GM12878 (cell line): Measurements from ENCODE around the gene ANKS4B. TPM values are rescaled to one million over a fixed set of nuclear protein-coding genes. Genes with fewer than 3 reads are reported as not detected.

Experiments used
- KAT2A ChIP-seq: conservative IDR thresholded peaks from 2 replicates; pipeline ENCODE4 v1.6.1; 2011; ENCODE audit warnings: low read depth, low read length; ENCODE audit not compliant: control insufficient read depth
- SP1 ChIP-seq: IDR thresholded peaks from one replicate; pipeline ENCODE4 v1.6.1; 2011; ENCODE audit warnings: low read depth, low read length
- TCF7 ChIP-seq: IDR thresholded peaks from 2 replicates; pipeline ENCODE4 v1.6.1; 2014; ENCODE audit warnings: antibody characterized with exemption, borderline replicate concordance
- polyA plus RNA-seq, 11 experiments: library from polyadenylated mRNA; depleted of rRNA in 4 of 11; unstranded in 6 of 11; stranded (reverse) in 5 of 11; fragments of >200 nt; fragmentation: Nextera tagmentation in 4 of 11; fragmentation: Illumina TruSeq in 1 of 11; extraction: Ambion mirVana in 4 of 11; extraction: Trizol in 1 of 11; gene quantifications; 1 replicate in 1 of 11; 2 replicates in 10 of 11; pipeline versions ENCODE4 v1.2.1 to v1.2.3, GENCODE V29; 2011 to 2016; ENCODE audit warnings: inconsistent platforms in 2 of 11, missing spikeins in 2 of 11, low read depth in 1 of 11
- total RNA-seq, 4 experiments: library from RNA; depleted of rRNA in 3 of 4; stranded (reverse); fragments of >200 nt in 3 of 4; fragmentation: Illumina TruSeq in 1 of 4; extraction: Trizol in 1 of 4; gene quantifications; 2 replicates each; pipeline versions ENCODE4 v1.2.1 to v1.2.3, GENCODE V29; 2013 to 2021
- TF ChIP-seq, protein P1 (sequence below): IDR thresholded peaks from 2 replicates; pipeline ENCODE4 v1.6.1; 2012; ENCODE audit warnings: improper control_type of control experiment, low read depth, low read length; ENCODE audit not compliant: insufficient replicate concordance
- TF ChIP-seq, protein P2 (sequence below): fragments of 150-350 bp; IDR thresholded peaks from 2 replicates; pipeline ENCODE4 v1.6.1; 2016; ENCODE audit warnings: low read depth, low read length
- TF ChIP-seq, protein P3 (sequence below): fragments of 450-650 bp; IDR thresholded peaks from 2 replicates; pipeline ENCODE4 v1.6.1; 2014; ENCODE audit warnings: mild to moderate bottlenecking

ANKS4B gene
- total and polyA plus RNA-seq, 10 of the 15 experiments (the other 5 are each of a cell fraction or from before 2014, with no cell fraction given), result 0.01 to 0.11 (median 0.05) TPM; not detected in 6

DNA sequence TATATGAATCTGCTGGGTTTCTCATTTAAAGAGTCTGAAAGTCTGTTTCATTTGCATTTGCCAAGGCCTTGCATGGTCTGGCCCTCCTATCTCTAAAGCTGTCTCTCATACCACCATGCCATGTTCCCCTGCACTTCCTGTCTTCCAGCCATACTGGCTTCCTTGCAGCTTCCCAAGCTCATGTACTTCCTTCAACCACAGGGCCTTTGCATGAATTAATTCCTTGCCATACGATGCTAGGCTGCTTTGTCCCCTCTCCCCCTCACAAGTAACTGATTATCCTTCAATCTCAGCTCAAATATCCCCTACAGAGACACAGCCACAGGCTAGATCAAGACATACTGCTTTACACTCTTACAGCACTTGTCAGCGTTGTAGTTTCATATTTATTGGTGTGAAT lies 38.8 kb downstream of the ANKS4B start (continued):
- TF ChIP-seq, protein P1, sequence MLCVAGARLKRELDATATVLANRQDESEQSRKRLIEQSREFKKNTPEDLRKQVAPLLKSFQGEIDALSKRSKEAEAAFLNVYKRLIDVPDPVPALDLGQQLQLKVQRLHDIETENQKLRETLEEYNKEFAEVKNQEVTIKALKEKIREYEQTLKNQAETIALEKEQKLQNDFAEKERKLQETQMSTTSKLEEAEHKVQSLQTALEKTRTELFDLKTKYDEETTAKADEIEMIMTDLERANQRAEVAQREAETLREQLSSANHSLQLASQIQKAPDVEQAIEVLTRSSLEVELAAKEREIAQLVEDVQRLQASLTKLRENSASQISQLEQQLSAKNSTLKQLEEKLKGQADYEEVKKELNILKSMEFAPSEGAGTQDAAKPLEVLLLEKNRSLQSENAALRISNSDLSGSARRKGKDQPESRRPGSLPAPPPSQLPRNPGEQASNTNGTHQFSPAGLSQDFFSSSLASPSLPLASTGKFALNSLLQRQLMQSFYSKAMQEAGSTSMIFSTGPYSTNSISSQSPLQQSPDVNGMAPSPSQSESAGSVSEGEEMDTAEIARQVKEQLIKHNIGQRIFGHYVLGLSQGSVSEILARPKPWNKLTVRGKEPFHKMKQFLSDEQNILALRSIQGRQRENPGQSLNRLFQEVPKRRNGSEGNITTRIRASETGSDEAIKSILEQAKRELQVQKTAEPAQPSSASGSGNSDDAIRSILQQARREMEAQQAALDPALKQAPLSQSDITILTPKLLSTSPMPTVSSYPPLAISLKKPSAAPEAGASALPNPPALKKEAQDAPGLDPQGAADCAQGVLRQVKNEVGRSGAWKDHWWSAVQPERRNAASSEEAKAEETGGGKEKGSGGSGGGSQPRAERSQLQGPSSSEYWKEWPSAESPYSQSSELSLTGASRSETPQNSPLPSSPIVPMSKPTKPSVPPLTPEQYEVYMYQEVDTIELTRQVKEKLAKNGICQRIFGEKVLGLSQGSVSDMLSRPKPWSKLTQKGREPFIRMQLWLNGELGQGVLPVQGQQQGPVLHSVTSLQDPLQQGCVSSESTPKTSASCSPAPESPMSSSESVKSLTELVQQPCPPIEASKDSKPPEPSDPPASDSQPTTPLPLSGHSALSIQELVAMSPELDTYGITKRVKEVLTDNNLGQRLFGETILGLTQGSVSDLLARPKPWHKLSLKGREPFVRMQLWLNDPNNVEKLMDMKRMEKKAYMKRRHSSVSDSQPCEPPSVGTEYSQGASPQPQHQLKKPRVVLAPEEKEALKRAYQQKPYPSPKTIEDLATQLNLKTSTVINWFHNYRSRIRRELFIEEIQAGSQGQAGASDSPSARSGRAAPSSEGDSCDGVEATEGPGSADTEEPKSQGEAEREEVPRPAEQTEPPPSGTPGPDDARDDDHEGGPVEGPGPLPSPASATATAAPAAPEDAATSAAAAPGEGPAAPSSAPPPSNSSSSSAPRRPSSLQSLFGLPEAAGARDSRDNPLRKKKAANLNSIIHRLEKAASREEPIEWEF, result no peak
- TF ChIP-seq TCF7 (no peak), KAT2A (no peak), SP1 (no peak)
- TF ChIP-seq, protein P2, sequence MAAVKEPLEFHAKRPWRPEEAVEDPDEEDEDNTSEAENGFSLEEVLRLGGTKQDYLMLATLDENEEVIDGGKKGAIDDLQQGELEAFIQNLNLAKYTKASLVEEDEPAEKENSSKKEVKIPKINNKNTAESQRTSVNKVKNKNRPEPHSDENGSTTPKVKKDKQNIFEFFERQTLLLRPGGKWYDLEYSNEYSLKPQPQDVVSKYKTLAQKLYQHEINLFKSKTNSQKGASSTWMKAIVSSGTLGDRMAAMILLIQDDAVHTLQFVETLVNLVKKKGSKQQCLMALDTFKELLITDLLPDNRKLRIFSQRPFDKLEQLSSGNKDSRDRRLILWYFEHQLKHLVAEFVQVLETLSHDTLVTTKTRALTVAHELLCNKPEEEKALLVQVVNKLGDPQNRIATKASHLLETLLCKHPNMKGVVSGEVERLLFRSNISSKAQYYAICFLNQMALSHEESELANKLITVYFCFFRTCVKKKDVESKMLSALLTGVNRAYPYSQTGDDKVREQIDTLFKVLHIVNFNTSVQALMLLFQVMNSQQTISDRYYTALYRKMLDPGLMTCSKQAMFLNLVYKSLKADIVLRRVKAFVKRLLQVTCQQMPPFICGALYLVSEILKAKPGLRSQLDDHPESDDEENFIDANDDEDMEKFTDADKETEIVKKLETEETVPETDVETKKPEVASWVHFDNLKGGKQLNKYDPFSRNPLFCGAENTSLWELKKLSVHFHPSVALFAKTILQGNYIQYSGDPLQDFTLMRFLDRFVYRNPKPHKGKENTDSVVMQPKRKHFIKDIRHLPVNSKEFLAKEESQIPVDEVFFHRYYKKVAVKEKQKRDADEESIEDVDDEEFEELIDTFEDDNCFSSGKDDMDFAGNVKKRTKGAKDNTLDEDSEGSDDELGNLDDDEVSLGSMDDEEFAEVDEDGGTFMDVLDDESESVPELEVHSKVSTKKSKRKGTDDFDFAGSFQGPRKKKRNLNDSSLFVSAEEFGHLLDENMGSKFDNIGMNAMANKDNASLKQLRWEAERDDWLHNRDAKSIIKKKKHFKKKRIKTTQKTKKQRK, result no peak
- TF ChIP-seq, protein P3, sequence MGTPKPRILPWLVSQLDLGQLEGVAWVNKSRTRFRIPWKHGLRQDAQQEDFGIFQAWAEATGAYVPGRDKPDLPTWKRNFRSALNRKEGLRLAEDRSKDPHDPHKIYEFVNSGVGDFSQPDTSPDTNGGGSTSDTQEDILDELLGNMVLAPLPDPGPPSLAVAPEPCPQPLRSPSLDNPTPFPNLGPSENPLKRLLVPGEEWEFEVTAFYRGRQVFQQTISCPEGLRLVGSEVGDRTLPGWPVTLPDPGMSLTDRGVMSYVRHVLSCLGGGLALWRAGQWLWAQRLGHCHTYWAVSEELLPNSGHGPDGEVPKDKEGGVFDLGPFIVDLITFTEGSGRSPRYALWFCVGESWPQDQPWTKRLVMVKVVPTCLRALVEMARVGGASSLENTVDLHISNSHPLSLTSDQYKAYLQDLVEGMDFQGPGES, result no peak
